ENCODE data around the gene FOXP2.
"Not testable (repeated sequence)": the region's sequence is repeated elsewhere in the genome, so short reads cannot be mapped to it uniquely, and the experiment has no call there.

FOXP2 gene

DNA sequence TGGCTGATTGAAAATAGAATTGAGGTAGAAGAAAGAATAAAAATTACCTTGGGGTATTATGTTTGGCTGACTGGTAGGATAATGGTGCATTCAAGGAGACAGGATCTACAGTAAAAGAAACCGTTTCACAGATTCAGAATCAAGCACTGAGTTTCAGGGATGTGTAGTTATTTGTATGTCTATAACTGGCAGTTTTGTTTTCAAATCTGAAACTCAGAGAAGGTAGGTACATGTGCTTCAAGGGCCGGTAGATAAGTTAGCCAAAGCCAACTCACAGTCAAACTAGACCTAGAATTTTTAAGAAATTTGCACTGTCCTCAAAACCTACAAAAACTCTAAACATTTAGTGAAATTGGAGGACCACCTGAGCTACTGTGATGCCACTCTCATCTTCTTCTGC, 191.5 kb downstream of the FOXP2 start:
- no peak for DNase-seq

GRCh38 chr7:114608822-114609221, 194.2 kb downstream of the FOXP2 start:
- not testable (repeated sequence) for DNase-seq

GRCh38 chr7:114620208-114620607, 205.6 kb downstream of the FOXP2 start:
- DNase-seq: no peak

- no peak for DNase-seq
Measured at GRCh38 chr7:114622221-114622620, 207.6 kb downstream of the FOXP2 start.

DNA sequence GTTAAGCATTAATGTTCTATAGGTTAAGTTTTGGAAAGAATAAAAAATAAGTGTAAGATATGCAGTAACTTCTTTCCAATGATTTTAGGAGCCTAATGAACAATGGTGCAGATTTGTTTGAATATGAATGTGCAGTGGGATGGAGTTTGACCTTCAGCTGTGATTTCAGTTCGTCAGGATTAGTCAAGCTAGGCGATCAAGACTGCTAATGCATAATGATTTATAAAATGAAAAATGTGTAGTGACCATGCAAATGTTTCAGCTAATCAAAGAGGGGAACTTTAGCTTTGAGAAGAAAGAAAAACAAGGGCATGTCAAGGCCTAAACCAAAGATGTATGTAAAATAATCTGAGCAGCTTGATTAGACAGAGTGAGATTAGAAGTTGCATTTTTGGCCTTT, 208.5 kb downstream of the FOXP2 start:
- no peak for DNase-seq

DNA sequence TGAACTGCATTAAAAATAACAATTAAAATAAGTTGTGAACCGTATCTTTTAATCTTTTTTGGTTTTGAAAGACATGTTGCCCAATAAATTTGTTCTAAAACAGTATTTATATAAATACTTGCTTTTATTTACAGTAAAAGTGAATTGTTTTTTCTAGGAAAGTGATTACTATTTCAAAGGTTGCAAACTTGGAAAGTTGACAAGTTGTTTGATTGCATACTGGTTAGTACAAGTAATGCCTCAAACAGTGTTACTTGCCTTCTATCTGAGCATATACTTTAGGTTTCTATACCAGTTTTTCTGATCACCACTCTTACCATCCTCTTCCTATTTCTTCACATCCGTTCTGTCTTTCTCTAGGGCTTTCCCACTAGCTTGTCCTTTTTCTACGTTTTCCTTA, 212.6 kb downstream of the FOXP2 start:
- DNase-seq: no peak

- no peak for DNase-seq
Measured at GRCh38 chr7:114628362-114628761, 213.7 kb downstream of the FOXP2 start.

GRCh38 chr7:114629762-114630161, 215.1 kb downstream of the FOXP2 start:
- no peak for DNase-seq

- DNase-seq: no peak
Measured at GRCh38 chr7:114630201-114630990, 215.8 kb downstream of the FOXP2 start.

DNA sequence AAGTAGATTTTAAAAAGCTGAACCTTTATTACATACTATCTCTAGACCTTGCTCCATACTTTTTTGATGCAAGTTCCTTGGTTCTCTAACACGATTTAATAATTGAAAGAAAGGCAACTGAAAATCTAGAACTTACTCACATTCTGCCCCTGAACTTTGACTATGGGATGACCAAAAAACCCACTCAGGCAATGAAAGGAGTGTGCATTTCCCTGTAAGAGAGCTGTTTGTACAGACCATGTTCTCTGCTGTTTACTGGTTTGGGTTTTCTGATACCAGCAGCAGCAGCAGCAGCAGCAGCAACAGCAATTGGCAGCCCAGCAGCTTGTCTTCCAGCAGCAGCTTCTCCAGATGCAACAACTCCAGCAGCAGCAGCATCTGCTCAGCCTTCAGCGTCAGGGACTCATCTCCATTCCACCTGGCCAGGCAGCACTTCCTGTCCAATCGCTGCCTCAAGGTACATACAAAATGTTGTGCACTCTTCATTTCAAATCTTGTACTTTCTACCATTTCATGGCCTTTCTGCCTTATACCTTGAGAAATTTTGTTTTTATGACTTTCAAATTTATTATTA, 216.7 kb downstream of the FOXP2 start:
- DNase-seq: no peak

- no peak for DNase-seq
Measured at GRCh38 chr7:114639451-114639850, 224.8 kb downstream of the FOXP2 start.

DNA sequence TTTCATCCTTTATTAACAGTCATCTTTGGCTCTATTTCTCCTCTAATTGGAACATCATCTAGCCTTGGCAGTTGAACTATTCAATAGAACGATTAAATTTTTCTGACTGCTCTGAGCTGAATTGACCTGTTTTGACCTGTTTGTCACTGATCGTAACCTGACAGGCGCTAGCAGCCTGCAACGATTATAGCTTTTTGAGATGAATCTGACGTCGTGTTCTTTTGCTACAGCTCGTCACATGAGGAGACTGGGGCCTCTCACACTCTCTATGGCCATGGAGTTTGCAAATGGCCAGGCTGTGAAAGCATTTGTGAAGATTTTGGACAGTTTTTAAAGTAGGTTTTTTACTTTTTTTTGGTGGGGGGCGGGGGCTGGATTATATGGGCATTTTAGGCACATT, 229.8 kb downstream of the FOXP2 start:
- no peak for DNase-seq

GRCh38 chr7:114645451-114645850, 230.8 kb downstream of the FOXP2 start:
- DNase-seq: no peak

DNA sequence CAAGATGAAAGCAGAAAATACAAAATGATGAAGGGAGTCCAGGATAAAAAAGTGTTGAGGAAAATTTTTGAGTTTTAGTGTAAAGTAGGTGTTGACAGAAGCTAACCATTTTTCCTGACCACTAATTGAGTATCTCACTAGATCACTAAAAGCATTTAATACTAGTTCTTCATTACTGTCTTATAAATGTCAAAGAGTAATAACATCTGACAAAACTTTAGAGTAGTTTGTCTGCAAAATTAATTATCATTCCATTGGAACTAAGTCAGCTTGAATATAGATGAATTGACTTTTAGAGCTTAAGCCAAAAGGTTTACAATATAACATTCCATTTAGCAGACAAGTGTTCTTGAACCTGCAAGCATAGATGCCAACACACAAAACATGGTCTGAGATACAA, 232.9 kb downstream of the FOXP2 start:
- no peak for DNase-seq

GRCh38 chr7:114648117-114648516, 233.5 kb downstream of the FOXP2 start:
- DNase-seq: no peak

DNA sequence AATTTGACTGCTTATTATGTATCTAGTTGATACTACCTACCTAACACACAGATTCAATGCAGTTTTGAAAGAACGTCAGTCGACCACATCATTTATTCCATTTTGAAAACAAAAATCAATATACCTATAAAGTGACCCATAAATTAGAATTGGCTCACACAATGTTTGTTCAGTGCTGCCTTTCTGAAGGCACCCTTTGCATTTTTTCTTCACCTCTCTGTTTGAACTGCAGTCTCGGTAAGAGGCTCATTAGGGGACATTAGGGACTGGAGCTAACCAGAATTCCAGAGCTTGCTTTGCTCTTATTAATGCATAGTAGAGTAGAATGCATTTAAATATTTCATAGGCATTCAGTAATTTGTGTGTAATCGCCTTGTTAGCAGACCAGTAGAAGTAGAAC, 234.1 kb downstream of the FOXP2 start:
- DNase-seq: no peak

GRCh38 chr7:114649689-114650088, 235.1 kb downstream of the FOXP2 start:
- DNase-seq: no peak

- no peak for DNase-seq
Measured at GRCh38 chr7:114650491-114650890, 235.9 kb downstream of the FOXP2 start.

DNA sequence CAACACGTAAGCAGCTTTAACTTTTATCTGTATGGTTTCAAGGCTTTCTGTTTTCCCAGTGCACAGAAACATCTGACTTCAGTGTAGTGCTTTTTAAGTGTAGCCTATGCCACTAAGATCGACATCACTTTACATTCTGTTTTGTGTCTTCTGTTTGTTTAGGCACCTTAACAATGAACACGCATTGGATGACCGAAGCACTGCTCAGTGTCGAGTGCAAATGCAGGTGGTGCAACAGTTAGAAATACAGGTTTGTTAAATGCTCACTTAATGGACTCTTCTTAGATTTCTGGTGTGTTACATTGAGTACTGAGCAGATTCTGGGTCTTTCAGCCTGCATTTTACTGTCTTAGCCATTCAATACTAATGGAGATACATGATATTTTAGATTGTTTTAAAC, 237.4 kb downstream of the FOXP2 start:
- no peak for DNase-seq

GRCh38 chr7:114653364-114654088, 238.9 kb downstream of the FOXP2 start:
- DNase-seq: no peak

GRCh38 chr7:114656466-114656865, 241.9 kb downstream of the FOXP2 start:
- DNase-seq: no peak

- no peak for DNase-seq
Measured at GRCh38 chr7:114657279-114657678, 242.7 kb downstream of the FOXP2 start.

DNA sequence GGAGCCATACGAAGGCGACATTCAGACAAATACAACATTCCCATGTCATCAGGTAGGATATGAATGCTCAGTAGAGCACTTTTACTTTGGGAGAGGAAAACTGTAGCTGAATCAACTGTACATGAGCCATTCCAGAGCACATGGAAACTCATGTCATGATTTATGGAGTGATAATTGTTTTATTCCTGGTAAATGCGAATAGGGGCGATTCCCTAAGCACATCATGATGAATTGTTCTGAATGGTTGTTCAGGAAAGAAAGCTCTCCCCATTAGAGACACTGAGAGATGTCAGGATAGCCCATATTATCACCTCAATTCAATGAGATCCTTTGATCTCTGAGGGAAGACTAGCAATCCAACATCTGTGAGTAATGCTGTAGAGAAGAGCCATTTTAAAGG, 243.6 kb downstream of the FOXP2 start:
- DNase-seq: no peak
